GM21723 (cell line): ENCODE data around the gene SLC2A1.
"Not testable (repeated sequence)": the region's sequence is repeated elsewhere in the genome, so short reads cannot be mapped to it uniquely, and the experiment has no call there.

Experiments
- ATAC-seq: cut with Tn5 transposase; IDR thresholded peaks from one replicate; pipeline ENCODE4 v1.9.1; 2021; ENCODE audit warnings: mild to moderate bottlenecking, moderate library complexity; ENCODE audit not compliant: unreplicated experiment

The SLC2A1 gene

GRCh38 chr1:42913426-42914091 lies 45.1 kb downstream of the SLC2A1 start:
- no peak for ATAC-seq

- no peak for ATAC-seq
These were observed 47.7 kb downstream of the SLC2A1 start for GRCh38 chr1:42910985-42911384.

GRCh38 chr1:42908046-42908445 lies 50.6 kb downstream of the SLC2A1 start:
- no peak for ATAC-seq

- no peak for ATAC-seq
These were observed 54.2 kb downstream of the SLC2A1 start for GRCh38 chr1:42904434-42904833.

- ATAC-seq, result not testable (repeated sequence)
These were observed 58.7 kb downstream of the SLC2A1 start for GRCh38 chr1:42899960-42900359.

- ATAC-seq, result no peak
These were observed 67.1 kb downstream of the SLC2A1 start for GRCh38 chr1:42891465-42892138.

GRCh38 chr1:42889264-42889663 lies 69.4 kb downstream of the SLC2A1 start:
- no peak for ATAC-seq

- ATAC-seq, result no peak
These were observed 70.5 kb downstream of the SLC2A1 start for GRCh38 chr1:42888013-42888633.

GRCh38 chr1:42887366-42887765 lies 71.3 kb downstream of the SLC2A1 start:
- ATAC-seq, result no peak

GRCh38 chr1:42886800-42887199 lies 71.9 kb downstream of the SLC2A1 start:
- no peak for ATAC-seq

- ATAC-seq, result no peak
These were observed 72.5 kb downstream of the SLC2A1 start for GRCh38 chr1:42886046-42886739.

- no peak for ATAC-seq
These were observed 78.3 kb downstream of the SLC2A1 start for GRCh38 chr1:42880384-42880783.

GRCh38 chr1:42877380-42877779 lies 81.3 kb downstream of the SLC2A1 start:
- ATAC-seq, result no peak

- no peak for ATAC-seq
These were observed 82.7 kb downstream of the SLC2A1 start for GRCh38 chr1:42876009-42876408.
